GM23338 (cell line): Measurements from ENCODE around the gene MRGPRF. TPM values are rescaled to one million over a fixed set of nuclear protein-coding genes. Genes with fewer than 3 reads are reported as not detected.

ENCODE experiments used
- ATAC-seq: fragments of 200-7000 bp; cut with Tn5 transposase; 3 replicates; pipeline ENCODE4 v1.9.1; 2020
- DNase-seq: peaks from one replicate; pipeline ENCODE4 v3.0.0-alpha.2; 2015; ENCODE audit warnings: low spot score
- H2AFZ ChIP-seq: fragments of 200-600 bp; sonication (generic); 2 replicates; pipeline ENCODE4 v1.8.0; 2016; ENCODE audit warnings: antibody characterized with exemption, mild to moderate bottlenecking, moderate library complexity
- H3F3A ChIP-seq: fragments of 200-600 bp; sonication (generic); replicated peaks from 2 replicates; pipeline ENCODE4 v1.8.0; 2017; ENCODE audit warnings: antibody characterized with exemption, mixed run types, low read depth
- H3K27ac ChIP-seq: fragments of 200-600 bp; sonication (generic); 2 replicates; pipeline ENCODE4 v1.6.1; 2016; ENCODE audit warnings: low read depth
- H3K27me3 ChIP-seq: fragments of 200-600 bp; sonication (generic); 2 replicates; pipeline ENCODE4 v1.8.0; 2016; ENCODE audit warnings: mild to moderate bottlenecking, mixed run types, moderate library complexity; ENCODE audit not compliant: insufficient read depth
- H3K36me3 ChIP-seq: fragments of 200-600 bp; sonication (generic); 2 replicates; pipeline ENCODE4 v1.8.0; 2016; ENCODE audit warnings: mild to moderate bottlenecking; ENCODE audit not compliant: insufficient read depth
- H3K4me1 ChIP-seq: fragments of 200-600 bp; sonication (generic); 2 replicates; pipeline ENCODE4 v1.8.0; 2016; ENCODE audit warnings: mild to moderate bottlenecking, moderate library complexity; ENCODE audit not compliant: insufficient read depth
- H3K4me2 ChIP-seq: fragments of 200-600 bp; sonication (generic); 2 replicates; pipeline ENCODE4 v1.7.1; 2017; ENCODE audit warnings: mixed run types
- H3K4me3 ChIP-seq: fragments of 200-600 bp; sonication (generic); 2 replicates; pipeline ENCODE4 v1.6.1; 2016; ENCODE audit warnings: mixed run types
- H3K79me2 ChIP-seq: fragments of 200-600 bp; sonication (generic); replicated peaks from 2 replicates; pipeline ENCODE4 v1.8.0; 2017; ENCODE audit warnings: mild to moderate bottlenecking; ENCODE audit not compliant: insufficient read depth
- H3K9me2 ChIP-seq: fragments of 200-600 bp; sonication (generic); 2 replicates; pipeline ENCODE4 v1.8.0; 2017; ENCODE audit not compliant: insufficient read depth
- H4K20me1 ChIP-seq: fragments of 200-600 bp; sonication (generic); replicated peaks from 2 replicates; pipeline ENCODE4 v1.8.0; 2017; ENCODE audit warnings: mild to moderate bottlenecking; ENCODE audit not compliant: insufficient read depth
- H3K27ac Mint-ChIP-seq: 2 replicates; pipeline ENCODE4 v1.8.0; 2020; ENCODE audit warnings: inconsistent platforms, mild to moderate bottlenecking, moderate library complexity, mixed read lengths
- H3K27me3 Mint-ChIP-seq: 3 replicates; pipeline ENCODE4 v1.8.0; 2022; ENCODE audit warnings: low read depth, mild to moderate bottlenecking, moderate library complexity, mixed read lengths, inconsistent platforms; ENCODE audit not compliant: insufficient read depth, poor library complexity
- H3K36me3 Mint-ChIP-seq: 3 replicates; pipeline ENCODE4 v1.8.0; 2021; ENCODE audit warnings: low read depth, mild to moderate bottlenecking, inconsistent platforms, moderate library complexity, mixed read lengths
- H3K4me1 Mint-ChIP-seq: 3 replicates; pipeline ENCODE4 v1.8.0; 2020; ENCODE audit warnings: mild to moderate bottlenecking, inconsistent platforms, mixed read lengths
- H3K4me3 Mint-ChIP-seq: 3 replicates; pipeline ENCODE4 v1.8.0; 2021; ENCODE audit warnings: moderate library complexity, mild to moderate bottlenecking, inconsistent platforms, mixed read lengths
- H3K9me3 Mint-ChIP-seq: 3 replicates; pipeline ENCODE4 v1.8.0; 2020; ENCODE audit warnings: moderate library complexity, mild to moderate bottlenecking, inconsistent platforms, mixed read lengths
- CTCF ChIP-seq, 2 experiments: fragments of 200-600 bp in 1 of 2; sonication (generic) in 1 of 2; conservative IDR thresholded peaks; 2 replicates each; pipeline versions ENCODE4 v1.5.1 to v1.6.1; 2016 to 2017; ENCODE audit warnings: antibody characterized with exemption in 2 of 2, low read depth in 2 of 2, mild to moderate bottlenecking in 2 of 2, moderate library complexity in 1 of 2
- ZNF462 ChIP-seq: fragments of 250-450 bp; sonication (Bioruptor Pico); IDR thresholded peaks from 2 replicates; pipeline ENCODE4 v1.5.0; 2020; ENCODE audit warnings: mild to moderate bottlenecking, moderate library complexity
- polyA plus RNA-seq: library from polyadenylated mRNA; unstranded; fragments of >200 nt; fragmentation: Nextera tagmentation; extraction: Ambion mirVana; gene quantifications from 2 replicates; pipeline ENCODE4 v1.2.1, GENCODE V29; 2016
- total RNA-seq: library from RNA; depleted of rRNA; stranded (reverse); fragments of >200 nt; shearing (Covaris generic); gene quantifications from 2 replicates; pipeline ENCODE4 v1.2.3, GENCODE V29; 2014

MRGPRF gene
- total and polyA plus RNA-seq, 2 experiments from 2014 or later: 3.3 to 9.0 TPM

GRCh38 chr11:68968306-68969250 is 44.5 kb downstream of the MRGPRF start:
- peaks cover 5% of the 10 kb centered on the region; the same call in 2 of the 3 replicates for H3K4me1 Mint-ChIP-seq
- no peak overlapping the region for H3K4me3 Mint-ChIP-seq
- no peaks in the 10 kb centered on the region for H4K20me1 ChIP-seq
- peak; percentile 84 for ATAC-seq
- no peak overlapping the region for H3K27ac ChIP-seq
- peaks cover 8% of the 10 kb centered on the region for H3K27me3 Mint-ChIP-seq
- DNase-seq: peak; percentile 39
- no peaks in the 10 kb centered on the region for H3K36me3 Mint-ChIP-seq
- no peak overlapping the region for H3K27ac Mint-ChIP-seq
- no peaks in the 10 kb centered on the region for H3K27me3 ChIP-seq
- no peak overlapping the region for H3K4me2 ChIP-seq
- H3F3A ChIP-seq: no peaks in the 10 kb centered on the region
- H3K9me3 Mint-ChIP-seq: no peaks in the 10 kb centered on the region; the same call in 1 of the 3 replicates
- 0 out of 2 replicates have a peak, but pooled peaks cover 3% of the 10 kb centered on the region for H3K9me2 ChIP-seq
- no peaks in the 10 kb centered on the region for H3K4me1 ChIP-seq
- H3K79me2 ChIP-seq: no peaks in the 10 kb centered on the region
- H2AFZ ChIP-seq: peak overlapping the region; percentile 28; the same call in 1 of the 2 replicates
- H3K4me3 ChIP-seq: no peak overlapping the region
- H3K36me3 ChIP-seq: no peaks in the 10 kb centered on the region
- TF ChIP-seq ZNF462 (CRISPR knock-in tag) (no peak), CTCF (conservative IDR thresholded peaks at IDR 0.05; ENCODE audit: low read depth in 2 of 2) (peak in 1 of 2 experiments; percentile 61; a peak in 3 of 4 replicates)
